Muscle of leg (tissue), 11 donors: ENCODE measurements around the gene KCNAB1. TPM values are rescaled to one million over a fixed set of nuclear protein-coding genes. Genes with fewer than 3 reads are reported as not detected.
"Not testable (repeated sequence)": the region's sequence is repeated elsewhere in the genome, so short reads cannot be mapped to it uniquely, and the experiment has no call there.

Source experiments
- DNase-seq: peaks from one replicate; pipeline ENCODE4 v3.0.0; 2013
- H3K27ac ChIP-seq: one replicate; pipeline ENCODE4 v1.5.1; 2013; ENCODE audit warnings: mild to moderate bottlenecking, low read length, control low read depth
- H3K27me3 ChIP-seq: one replicate; pipeline ENCODE4 v1.6.1; 2013; ENCODE audit warnings: low read length; ENCODE audit not compliant: control insufficient read depth, insufficient read depth
- H3K36me3 ChIP-seq: one replicate; pipeline ENCODE4 v1.6.1; 2013; ENCODE audit warnings: low read length; ENCODE audit not compliant: control insufficient read depth, insufficient read depth
- H3K4me1 ChIP-seq: one replicate; pipeline ENCODE4 v1.6.1; 2013; ENCODE audit warnings: low read length; ENCODE audit not compliant: control insufficient read depth, insufficient read depth
- H3K4me3 ChIP-seq: one replicate; pipeline ENCODE4 v1.5.1; 2013; ENCODE audit warnings: low read length, control low read depth
- H3K9me3 ChIP-seq: replicated peaks from 2 replicates; pipeline ENCODE4 v1.6.1; 2013; ENCODE audit warnings: low read depth, low read length; ENCODE audit not compliant: control insufficient read depth
- WGBS: methylation state at CpG from one replicate; pipeline ENCODE4 v1.1.5; 2013; ENCODE audit warnings: missing lambda C conversion rate; ENCODE audit not compliant: insufficient coverage; 5-methylcytosine and 5-hydroxymethylcytosine counted together
- polyA plus RNA-seq, 8 donors: library from polyadenylated mRNA; unstranded; fragments of 120-200 nt; gene quantifications; one replicate each; pipeline versions ENCODE4 v1.2.1 to v1.2.3, GENCODE V29; 2013; ENCODE audit warnings: inconsistent platforms in 1 of 8, low replicate concordance in 1 of 8; ENCODE audit not compliant: insufficient read length in 8 of 8, insufficient read depth in 1 of 8
- total RNA-seq: library from RNA; stranded (reverse); fragments of 120-200 nt; gene quantifications from one replicate; pipeline ENCODE4 v1.2.4, GENCODE V29; 2013

Gene KCNAB1
- total and polyA plus RNA-seq, 9 donors, result 4.3 to 8.4 (median 5.0) TPM

DNA sequence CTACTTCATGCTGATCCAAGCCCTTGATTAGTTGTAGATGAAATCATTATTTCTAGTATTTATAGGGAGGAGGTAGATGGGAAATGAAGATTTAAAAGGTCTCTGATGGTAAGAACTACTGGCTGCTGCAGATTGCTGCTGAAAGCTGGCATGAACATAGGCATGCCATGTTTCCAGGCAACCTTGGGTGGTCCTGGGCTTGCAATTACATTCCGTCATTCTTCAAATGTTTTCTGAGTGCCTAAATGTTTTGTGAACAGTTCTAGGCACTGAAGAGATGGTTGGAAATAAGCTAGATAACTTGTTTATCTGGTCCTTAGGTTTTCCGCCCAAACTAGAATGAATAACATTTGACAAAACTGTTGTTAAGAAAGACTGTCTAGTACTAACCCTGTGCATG lies 95.8 kb downstream of the KCNAB1 start:
- H3K36me3 ChIP-seq, result no peaks in the 10 kb centered on the region
- WGBS, result 83% methylated on average over 2 of the region's 2 CpGs
- peaks cover 1% of the 10 kb centered on the region for H3K9me3 ChIP-seq
- H3K4me3 ChIP-seq, result no peak overlapping the region
- H3K4me1 ChIP-seq, result no peaks in the 10 kb centered on the region
- no peaks in the 10 kb centered on the region for H3K27me3 ChIP-seq
- no peak for DNase-seq
- no peak overlapping the region for H3K27ac ChIP-seq

DNA sequence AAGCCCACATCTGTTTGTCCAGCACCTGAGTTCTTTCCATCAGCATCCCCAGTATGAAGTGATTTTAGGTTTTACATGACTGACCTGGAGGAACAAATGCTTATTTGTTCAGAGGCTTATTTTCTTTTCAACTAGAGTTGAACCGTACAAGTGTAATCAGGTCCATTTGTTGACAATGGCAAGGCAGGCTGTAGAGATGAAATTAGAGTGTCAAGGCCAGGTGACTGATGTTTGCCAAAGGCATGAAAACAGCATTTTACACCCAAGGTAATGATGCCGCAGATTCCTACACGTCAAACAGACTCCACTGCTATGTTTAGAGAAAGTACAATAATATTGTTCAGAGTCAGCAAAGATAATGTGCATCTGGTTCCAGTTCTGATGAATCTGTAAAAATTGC lies 96.5 kb downstream of the KCNAB1 start:
- no peaks in the 10 kb centered on the region for H3K27me3 ChIP-seq
- no peak overlapping the region for H3K27ac ChIP-seq
- 71% methylated on average over 1 of the region's 3 CpGs for WGBS
- DNase-seq, result no peak
- no peaks in the 10 kb centered on the region for H3K4me1 ChIP-seq
- peaks cover 2% of the 10 kb centered on the region for H3K9me3 ChIP-seq
- H3K36me3 ChIP-seq, result no peaks in the 10 kb centered on the region
- H3K4me3 ChIP-seq, result no peak overlapping the region

DNA sequence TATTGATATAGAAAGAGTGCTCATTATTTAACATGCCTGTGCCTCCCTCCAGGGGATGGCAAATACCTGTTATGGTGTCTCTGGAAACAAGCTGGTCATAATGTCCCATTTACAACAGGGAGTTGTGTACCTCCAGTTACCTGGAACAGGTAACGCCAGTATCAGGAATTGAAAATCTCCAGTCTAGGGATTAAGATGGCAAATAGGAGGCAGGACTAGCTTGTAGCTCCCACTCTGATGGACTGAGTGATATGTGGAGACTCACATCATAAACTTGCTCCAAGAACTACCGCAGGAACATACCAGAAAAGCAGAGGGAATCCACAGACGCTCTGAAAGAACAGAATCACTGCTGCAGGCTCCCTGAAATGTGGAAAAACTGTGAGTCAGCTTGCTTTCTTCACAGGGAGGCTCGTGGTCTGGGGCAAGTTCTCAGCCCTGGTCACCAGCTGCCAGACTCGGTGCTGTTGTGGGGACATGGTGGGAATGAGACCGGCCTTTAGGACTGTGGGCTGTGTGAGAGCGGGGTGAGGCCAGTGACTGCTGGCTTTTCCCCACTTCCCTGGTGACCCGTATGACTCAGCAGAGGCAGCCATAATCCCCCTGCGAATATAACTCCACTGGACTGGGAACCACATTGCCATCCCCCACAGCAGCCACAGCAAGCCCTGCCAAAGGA lies 97.4 kb downstream of the KCNAB1 start:
- H3K27me3 ChIP-seq, result no peaks in the 10 kb centered on the region
- no peak for DNase-seq
- H3K4me1 ChIP-seq, result no peaks in the 10 kb centered on the region
- WGBS, result 82% methylated on average over 8 of the region's 9 CpGs
- no peaks in the 10 kb centered on the region for H3K36me3 ChIP-seq
- H3K27ac ChIP-seq, result no peak overlapping the region
- H3K9me3 ChIP-seq, result peaks cover 2% of the 10 kb centered on the region
- no peak overlapping the region for H3K4me3 ChIP-seq

DNA sequence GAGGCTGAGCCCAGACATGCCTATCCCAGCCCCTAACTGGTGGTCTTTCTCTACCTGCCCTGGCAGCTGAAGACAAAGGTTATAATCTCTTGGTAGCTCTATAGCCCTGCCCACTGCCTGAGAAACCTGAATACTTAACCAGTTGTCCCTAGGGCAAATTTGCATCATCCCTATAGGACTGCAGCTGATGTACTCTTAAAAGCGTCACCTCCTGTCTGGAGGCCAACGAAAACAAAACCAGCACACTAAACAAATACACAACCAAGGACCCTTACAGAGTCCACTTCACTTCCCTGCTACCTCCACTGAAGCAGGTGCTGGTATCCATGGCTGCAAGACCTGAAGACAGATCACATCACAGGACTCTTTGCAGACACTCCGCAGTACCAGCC lies 98.0 kb downstream of the KCNAB1 start:
- DNase-seq, result no peak
- no peaks in the 10 kb centered on the region for H3K4me1 ChIP-seq
- H3K4me3 ChIP-seq, result no peak overlapping the region
- 88% methylated on average over 1 of the region's 3 CpGs for WGBS
- H3K9me3 ChIP-seq, result peaks cover 2% of the 10 kb centered on the region
- no peak overlapping the region for H3K27ac ChIP-seq
- no peaks in the 10 kb centered on the region for H3K27me3 ChIP-seq
- no peaks in the 10 kb centered on the region for H3K36me3 ChIP-seq

DNA sequence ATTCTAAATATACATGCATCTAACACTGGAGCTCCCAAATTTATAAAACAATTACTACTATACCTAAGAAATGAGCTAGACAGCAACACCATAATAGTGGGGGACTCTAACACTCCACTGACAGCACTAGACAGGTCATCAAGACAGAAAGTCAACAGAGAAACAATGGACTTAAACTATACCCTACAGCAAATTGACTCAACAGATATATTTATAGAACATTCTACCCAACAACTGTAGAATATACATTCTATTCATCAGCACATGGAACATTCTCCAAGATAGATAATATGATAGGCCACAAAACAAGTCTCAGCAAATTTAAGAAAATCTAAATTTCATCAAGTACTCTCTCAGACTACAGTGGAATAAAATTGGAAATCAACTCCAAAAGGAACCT lies 102.0 kb downstream of the KCNAB1 start:
- H3K36me3 ChIP-seq, H3K27ac ChIP-seq, H3K9me3 ChIP-seq, H3K27me3 ChIP-seq, H3K4me3 ChIP-seq, H3K4me1 ChIP-seq, DNase-seq: not testable (repeated sequence)

DNA sequence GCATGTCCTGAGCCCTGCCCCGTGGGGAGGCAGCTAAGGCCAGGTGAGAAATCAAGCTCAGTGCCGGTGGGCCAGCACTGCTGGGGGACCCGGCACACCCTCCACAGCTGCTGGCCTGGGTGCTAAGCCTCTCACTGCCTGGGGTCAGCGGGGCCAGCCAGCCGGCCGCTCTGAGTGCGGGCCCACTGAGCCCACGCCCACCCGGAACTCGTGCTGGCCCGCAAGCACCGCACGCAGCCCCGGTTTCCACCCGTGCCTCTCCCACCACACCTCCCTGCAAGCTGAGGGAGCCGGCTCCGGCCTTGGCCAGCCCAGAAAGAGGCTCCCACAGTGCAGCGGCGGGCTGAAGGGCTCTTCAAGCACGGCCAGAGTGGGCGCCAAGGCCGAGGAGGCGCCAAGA lies 103.7 kb downstream of the KCNAB1 start:
- H3K27ac ChIP-seq, H3K27me3 ChIP-seq, DNase-seq, H3K4me3 ChIP-seq, H3K36me3 ChIP-seq, H3K4me1 ChIP-seq, H3K9me3 ChIP-seq: not testable (repeated sequence)
- WGBS, result 94% methylated on average over 17 of the region's 23 CpGs

DNA sequence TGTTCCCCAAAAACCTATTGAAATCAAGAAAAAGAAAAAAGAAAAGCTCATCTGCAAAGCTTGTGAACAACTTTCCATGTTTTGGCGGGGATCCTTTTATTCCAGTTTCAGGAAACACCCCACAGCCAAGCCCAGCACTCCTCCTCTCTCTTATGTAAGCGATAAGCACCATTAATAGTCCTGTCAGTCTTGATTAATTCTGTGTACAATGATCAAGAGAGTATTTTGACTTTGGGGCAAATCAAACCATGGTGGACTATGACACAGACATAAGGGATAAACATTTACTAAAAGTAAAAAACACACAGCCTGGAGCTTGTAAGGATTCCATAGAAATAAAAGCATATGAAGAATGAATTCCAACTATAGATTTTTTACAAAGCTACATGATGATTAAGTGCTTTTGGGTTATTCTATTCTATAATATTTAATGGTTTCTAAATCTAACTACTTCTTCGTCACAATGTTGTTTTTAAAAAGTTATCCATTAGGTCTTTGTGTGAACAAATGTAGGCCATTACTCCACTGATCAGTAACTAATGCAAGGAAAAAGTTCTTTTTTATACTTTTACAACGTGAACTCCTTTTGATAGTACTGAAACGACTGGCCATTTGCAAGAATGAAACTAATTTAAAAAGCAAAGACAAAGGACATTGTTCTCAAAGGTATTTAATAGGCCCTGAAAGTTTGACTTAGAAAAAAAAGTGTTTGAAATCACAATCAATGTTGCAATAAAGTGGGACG lies 106.5 kb downstream of the KCNAB1 start:
- H3K9me3 ChIP-seq, result no peaks in the 10 kb centered on the region
- H3K36me3 ChIP-seq, result no peaks in the 10 kb centered on the region
- no peak for DNase-seq
- no peak overlapping the region for H3K27ac ChIP-seq
- no peaks in the 10 kb centered on the region for H3K27me3 ChIP-seq
- H3K4me1 ChIP-seq, result no peaks in the 10 kb centered on the region
- no peak overlapping the region for H3K4me3 ChIP-seq
- WGBS, result no CpG with 5 or more reads among the region's 6 CpGs

DNA sequence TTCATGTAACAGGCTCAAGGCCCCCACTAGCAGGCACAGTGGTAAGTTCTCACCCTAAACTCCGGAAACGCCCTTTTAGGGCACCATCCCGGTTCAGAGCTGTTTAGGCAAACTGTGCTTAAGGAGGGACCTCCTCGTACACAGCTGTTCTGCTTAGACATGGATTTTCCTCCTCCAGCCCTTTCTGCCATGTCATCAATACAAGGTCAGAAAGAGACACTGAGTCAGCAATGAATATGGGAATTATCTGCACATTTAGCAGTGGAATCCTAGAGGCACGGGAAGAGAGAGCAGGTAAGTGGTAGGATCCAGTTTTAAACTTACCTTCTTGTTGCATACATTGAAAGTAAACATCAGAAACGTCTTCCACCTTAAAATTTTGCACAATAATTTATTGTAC lies 107.3 kb downstream of the KCNAB1 start:
- no peak overlapping the region for H3K27ac ChIP-seq
- 78% methylated on average over 3 of the region's 6 CpGs for WGBS
- no peak overlapping the region for H3K4me3 ChIP-seq
- no peaks in the 10 kb centered on the region for H3K36me3 ChIP-seq
- no peak for DNase-seq
- no peaks in the 10 kb centered on the region for H3K4me1 ChIP-seq
- no peaks in the 10 kb centered on the region for H3K9me3 ChIP-seq
- no peaks in the 10 kb centered on the region for H3K27me3 ChIP-seq

DNA sequence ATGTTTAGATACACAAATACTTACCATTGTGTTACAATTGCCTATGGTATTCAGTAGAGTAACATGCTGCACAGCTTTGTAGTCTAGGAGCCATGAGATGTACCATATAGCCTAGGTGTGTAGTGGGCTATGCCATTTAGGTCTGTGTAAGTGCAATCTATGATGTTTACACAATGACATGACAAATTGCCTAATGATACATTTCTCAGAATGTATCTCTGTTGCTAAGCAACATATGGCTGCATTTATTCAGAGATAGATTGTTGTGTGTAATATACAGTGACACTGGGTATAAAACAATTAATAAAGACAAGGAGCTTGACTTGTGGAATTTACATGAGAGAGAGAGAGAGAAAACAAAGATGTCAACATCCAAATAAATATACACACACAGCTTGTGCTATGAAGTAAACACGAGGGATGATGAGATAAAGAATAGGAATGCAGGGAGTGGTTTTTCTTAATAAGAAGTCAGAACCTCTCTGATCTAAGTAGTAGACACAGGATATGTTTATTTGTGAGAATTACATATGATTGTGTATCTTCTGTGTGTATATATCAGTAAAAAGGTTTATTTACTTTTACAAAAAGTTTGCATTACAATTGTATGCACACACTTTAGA lies 110.0 kb downstream of the KCNAB1 start:
- no peaks in the 10 kb centered on the region for H3K9me3 ChIP-seq
- no peak overlapping the region for H3K4me3 ChIP-seq
- no peaks in the 10 kb centered on the region for H3K36me3 ChIP-seq
- H3K27ac ChIP-seq, result no peak overlapping the region
- H3K27me3 ChIP-seq, result no peaks in the 10 kb centered on the region
- WGBS, result no CpG with 5 or more reads among the region's 1 CpG
- no peaks in the 10 kb centered on the region for H3K4me1 ChIP-seq
- no peak for DNase-seq

DNA sequence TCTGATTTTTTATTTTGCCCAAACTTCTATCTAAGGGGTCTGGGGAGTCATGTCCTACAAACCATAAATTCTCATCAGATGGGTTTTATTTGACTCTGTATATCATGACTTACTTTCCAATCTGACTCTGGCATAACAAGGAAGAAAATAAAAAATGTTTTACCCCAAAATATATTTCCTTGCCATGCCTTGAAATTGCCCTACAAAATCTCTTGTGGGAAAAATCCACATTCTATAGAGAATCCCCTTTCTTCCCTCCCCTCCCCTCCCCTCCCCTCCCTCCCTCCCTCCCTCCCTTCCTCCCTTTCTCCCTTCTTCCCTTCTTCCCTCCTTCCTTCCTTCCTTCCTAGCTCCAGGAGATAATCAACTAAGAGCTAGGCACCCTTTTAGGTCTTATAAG lies 110.8 kb downstream of the KCNAB1 start:
- not testable (repeated sequence) for H3K27ac ChIP-seq, H3K36me3 ChIP-seq, H3K27me3 ChIP-seq, H3K4me1 ChIP-seq, DNase-seq, H3K9me3 ChIP-seq, H3K4me3 ChIP-seq
